ENCODE results near the gene PTPRG. TPM values are rescaled to one million over a fixed set of nuclear protein-coding genes. Genes with fewer than 3 reads are reported as not detected.

PTPRG gene
- total RNA-seq, 4 donors from 2014 or later, result 33.5 to 56.6 (median 46.9) TPM

DNA sequence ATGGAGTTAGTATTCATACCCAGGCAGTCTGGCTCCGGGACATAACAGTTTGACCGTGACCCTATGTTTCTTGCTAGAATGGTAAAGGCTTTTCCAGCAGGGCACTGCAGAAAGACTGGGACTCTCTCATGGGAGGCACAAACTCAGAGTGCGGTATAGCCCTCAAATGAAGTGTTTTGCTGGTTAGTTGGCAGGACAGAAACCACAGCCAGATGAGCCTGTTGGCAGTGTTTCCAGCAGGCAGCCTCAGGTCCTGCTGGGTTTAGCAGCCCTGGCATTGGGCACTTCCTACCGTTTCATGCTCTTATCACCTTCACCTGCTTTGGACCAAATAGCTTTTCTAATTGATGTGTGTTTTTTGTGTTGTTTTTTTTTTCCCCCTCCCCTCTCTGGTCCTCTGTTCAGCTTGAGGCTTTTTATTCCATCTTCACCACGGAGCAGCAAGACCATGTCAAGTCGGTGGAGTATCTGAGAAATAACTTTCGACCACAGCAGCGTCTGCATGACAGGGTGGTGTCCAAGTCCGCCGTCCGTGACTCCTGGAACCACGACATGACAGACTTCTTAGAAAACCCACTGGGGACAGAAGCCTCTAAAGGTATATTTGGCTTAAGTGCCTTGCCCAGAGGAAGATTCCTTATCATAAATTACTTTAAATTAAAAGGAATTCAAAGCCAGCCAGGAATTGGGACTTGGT, 606.3 kb downstream of the PTPRG start:
- Histone ChIP-seq H3K4me1 (no peaks in the 10 kb centered on the region), H3K36me3 (no peaks in the 10 kb centered on the region), H3K27ac (no peak overlapping the region), H3K9me3 (no peaks in the 10 kb centered on the region), H3K4me3 (no peak overlapping the region), H3K27me3 (no peaks in the 10 kb centered on the region)
- DNase-seq, result no peak
- no peak for TF ChIP-seq POLR2A (IDR thresholded peaks at IDR 0.05)
- TF ChIP-seq, protein P1, sequence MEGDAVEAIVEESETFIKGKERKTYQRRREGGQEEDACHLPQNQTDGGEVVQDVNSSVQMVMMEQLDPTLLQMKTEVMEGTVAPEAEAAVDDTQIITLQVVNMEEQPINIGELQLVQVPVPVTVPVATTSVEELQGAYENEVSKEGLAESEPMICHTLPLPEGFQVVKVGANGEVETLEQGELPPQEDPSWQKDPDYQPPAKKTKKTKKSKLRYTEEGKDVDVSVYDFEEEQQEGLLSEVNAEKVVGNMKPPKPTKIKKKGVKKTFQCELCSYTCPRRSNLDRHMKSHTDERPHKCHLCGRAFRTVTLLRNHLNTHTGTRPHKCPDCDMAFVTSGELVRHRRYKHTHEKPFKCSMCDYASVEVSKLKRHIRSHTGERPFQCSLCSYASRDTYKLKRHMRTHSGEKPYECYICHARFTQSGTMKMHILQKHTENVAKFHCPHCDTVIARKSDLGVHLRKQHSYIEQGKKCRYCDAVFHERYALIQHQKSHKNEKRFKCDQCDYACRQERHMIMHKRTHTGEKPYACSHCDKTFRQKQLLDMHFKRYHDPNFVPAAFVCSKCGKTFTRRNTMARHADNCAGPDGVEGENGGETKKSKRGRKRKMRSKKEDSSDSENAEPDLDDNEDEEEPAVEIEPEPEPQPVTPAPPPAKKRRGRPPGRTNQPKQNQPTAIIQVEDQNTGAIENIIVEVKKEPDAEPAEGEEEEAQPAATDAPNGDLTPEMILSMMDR (IDR thresholded peaks at IDR 0.05), result no peak

DNA sequence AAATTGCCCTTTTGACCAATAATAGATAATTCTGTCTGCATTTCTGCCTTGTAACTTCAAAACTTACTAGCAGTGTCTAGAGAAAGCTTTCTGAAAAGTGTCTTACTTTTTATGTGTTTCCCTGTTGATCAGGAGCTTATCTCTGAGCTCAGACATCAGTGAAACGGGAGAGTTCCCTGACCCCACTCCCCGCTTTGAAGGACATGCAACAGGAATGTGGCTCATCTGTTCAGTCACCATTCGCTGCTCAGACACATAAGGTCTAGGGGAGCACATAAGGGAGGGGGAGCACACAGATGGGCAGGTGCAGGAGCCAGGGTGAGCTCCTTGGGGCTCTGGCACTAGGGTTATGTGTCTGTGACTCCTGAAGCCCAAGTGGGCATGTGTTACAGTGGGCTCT, 607.0 kb downstream of the PTPRG start:
- TF ChIP-seq, protein P1 (IDR thresholded peaks at IDR 0.05), result no peak
- TF ChIP-seq POLR2A (IDR thresholded peaks at IDR 0.05), result no peak
- no peaks in the 10 kb centered on the region for H3K36me3 ChIP-seq
- H3K27me3 ChIP-seq, result no peaks in the 10 kb centered on the region
- H3K27ac ChIP-seq, result no peak overlapping the region
- H3K9me3 ChIP-seq, result no peaks in the 10 kb centered on the region
- no peak for DNase-seq
- no peak overlapping the region for H3K4me3 ChIP-seq
- H3K4me1 ChIP-seq, result no peaks in the 10 kb centered on the region

DNA sequence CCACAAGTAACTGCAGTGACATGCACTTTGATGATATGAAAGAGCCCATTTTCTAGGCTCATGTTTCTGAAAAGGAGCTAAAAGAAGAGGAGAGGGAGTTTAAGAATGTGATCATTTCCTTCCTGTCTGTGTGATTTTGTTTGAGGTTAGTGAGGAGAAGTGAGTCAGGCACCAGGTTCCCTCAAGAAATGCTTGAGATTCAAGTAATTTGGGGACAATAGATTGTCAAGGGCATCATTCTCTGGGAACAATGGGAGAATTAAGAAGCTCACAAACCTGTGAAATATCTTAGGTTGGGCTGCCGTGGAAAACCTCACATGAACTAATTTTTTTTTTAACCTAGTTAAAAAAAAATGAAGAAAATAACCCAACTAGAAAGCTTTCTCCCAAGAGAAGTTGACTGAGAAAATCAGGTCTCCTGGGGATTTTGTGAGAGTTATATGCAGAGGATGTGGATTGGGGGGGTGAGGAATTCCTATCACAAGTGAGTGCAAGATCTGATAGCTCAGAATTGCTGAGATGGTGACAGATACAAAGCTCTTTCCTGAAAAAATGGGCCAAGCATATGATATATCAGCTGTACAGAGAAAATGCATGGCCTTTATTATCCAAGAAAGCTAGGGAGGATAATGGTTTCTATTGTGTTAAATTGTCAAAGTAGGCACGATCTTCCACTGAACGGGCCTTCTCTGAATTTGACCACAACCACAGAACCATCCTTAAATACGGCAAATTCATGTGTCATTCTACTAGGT, 608.7 kb downstream of the PTPRG start:
- no peaks in the 10 kb centered on the region for H3K36me3 ChIP-seq
- no peaks in the 10 kb centered on the region for H3K27me3 ChIP-seq
- no peaks in the 10 kb centered on the region for H3K9me3 ChIP-seq
- H3K27ac ChIP-seq, result no peak overlapping the region
- DNase-seq, result no peak
- TF ChIP-seq, protein P1 (IDR thresholded peaks at IDR 0.05), result no peak
- TF ChIP-seq POLR2A (IDR thresholded peaks at IDR 0.05), result no peak
- no peaks in the 10 kb centered on the region for H3K4me1 ChIP-seq
- H3K4me3 ChIP-seq, result no peak overlapping the region

DNA sequence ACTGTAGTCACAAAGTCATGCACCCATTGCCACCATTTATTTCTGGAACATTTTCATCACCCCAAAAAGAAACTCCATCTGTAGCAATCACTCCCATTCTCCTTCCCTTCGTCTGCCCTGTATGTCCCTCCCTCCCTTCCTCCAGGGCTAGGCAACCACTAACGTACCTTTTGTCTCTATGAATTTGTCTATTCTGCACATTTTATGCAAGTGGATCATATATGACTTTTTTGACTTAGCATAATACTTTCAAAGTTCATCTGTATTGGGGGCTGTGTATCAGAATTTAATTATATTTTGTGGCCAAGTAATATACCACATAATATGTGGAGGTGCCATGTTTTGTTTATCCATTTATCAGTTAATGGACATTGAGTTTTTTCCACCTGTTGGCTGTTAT, 610.4 kb downstream of the PTPRG start:
- H3K27me3 ChIP-seq, result no peaks in the 10 kb centered on the region
- H3K4me1 ChIP-seq, result no peaks in the 10 kb centered on the region
- no peak for TF ChIP-seq POLR2A (IDR thresholded peaks at IDR 0.05)
- TF ChIP-seq, protein P1 (IDR thresholded peaks at IDR 0.05), result no peak
- no peaks in the 10 kb centered on the region for H3K36me3 ChIP-seq
- DNase-seq, result no peak
- no peaks in the 10 kb centered on the region for H3K9me3 ChIP-seq
- no peak overlapping the region for H3K4me3 ChIP-seq
- no peak overlapping the region for H3K27ac ChIP-seq

DNA sequence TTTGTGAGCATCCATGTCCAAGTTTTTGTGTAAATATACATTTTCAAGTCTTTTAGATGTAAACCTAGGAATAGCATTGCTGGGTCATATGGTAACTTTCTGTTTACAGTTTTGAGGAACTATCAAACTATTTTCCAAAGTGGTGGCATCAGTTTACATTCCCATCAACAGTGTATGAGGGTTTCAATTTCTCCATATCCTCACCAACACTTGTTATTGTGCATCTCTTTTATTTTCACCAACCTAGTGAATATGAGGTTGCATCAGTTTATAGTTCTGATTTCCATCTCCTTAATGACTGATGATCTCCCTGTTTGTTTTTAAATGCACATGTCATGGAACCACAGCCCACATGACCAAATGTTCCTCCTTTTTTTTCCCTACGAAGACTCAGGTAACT, 610.8 kb downstream of the PTPRG start:
- TF ChIP-seq, protein P1 (IDR thresholded peaks at IDR 0.05), result no peak
- TF ChIP-seq POLR2A (IDR thresholded peaks at IDR 0.05), result no peak
- Histone ChIP-seq H3K9me3 (no peaks in the 10 kb centered on the region), H3K36me3 (no peaks in the 10 kb centered on the region), H3K4me1 (no peaks in the 10 kb centered on the region), H3K27me3 (no peaks in the 10 kb centered on the region), H3K4me3 (no peak overlapping the region), H3K27ac (no peak overlapping the region)
- no peak for DNase-seq
